ENCODE measurements around the gene SMPD1.

GRCh38 chr11:6397156-6397555, 6.9 kb downstream of the SMPD1 start:
- no peak for TF ChIP-seq POLR2AphosphoS5 (IDR thresholded peaks at IDR 0.05; ENCODE audit: insufficient read depth in 1 of 2, low read depth in 1 of 2)
- no peak for TF ChIP-seq CTCF (IDR thresholded peaks at IDR 0.05)
- TF ChIP-seq POLR2A (IDR thresholded peaks at IDR 0.05), result no peak
